OCI-LY1 (cell line): ENCODE data around the gene SLC9A1.

Experiments used
- H2AFZ ChIP-seq: fragments of 200-600 bp; sonication (generic), shearing (Covaris generic); 2 replicates; pipeline ENCODE4 v1.6.0; 2014; ENCODE audit warnings: antibody characterized with exemption, mild to moderate bottlenecking, low read length
- H3F3A ChIP-seq: fragments of 200-600 bp; sonication (generic), shearing (Covaris generic); 2 replicates; pipeline ENCODE4 v1.6.0; 2014; ENCODE audit warnings: mild to moderate bottlenecking, antibody characterized with exemption, low read length, moderate library complexity; ENCODE audit not compliant: insufficient read depth
- H3K27ac ChIP-seq: fragments of 200-600 bp; sonication (generic); 2 replicates; pipeline ENCODE4 v1.5.1; 2014; ENCODE audit warnings: low read length, mixed run types, mild to moderate bottlenecking, low read depth; ENCODE audit not compliant: poor library complexity, severe bottlenecking
- H3K27me3 ChIP-seq: fragments of 200-600 bp; sonication (generic); 2 replicates; pipeline ENCODE4 v1.6.0; 2014; ENCODE audit warnings: antibody characterized with exemption, mild to moderate bottlenecking, low read length, moderate library complexity; ENCODE audit not compliant: insufficient read depth
- H3K36me3 ChIP-seq: fragments of 200-600 bp; sonication (generic); 2 replicates; pipeline ENCODE4 v1.6.1; 2014; ENCODE audit warnings: mild to moderate bottlenecking, antibody characterized with exemption, low read length, moderate library complexity, mixed read lengths; ENCODE audit not compliant: insufficient read depth
- H3K4me1 ChIP-seq: fragments of 200-600 bp; sonication (generic); 2 replicates; pipeline ENCODE4 v1.5.1; 2014; ENCODE audit warnings: mild to moderate bottlenecking, low read length, moderate library complexity; ENCODE audit not compliant: insufficient read depth, severe bottlenecking
- H3K4me2 ChIP-seq: fragments of 200-600 bp; sonication (generic), shearing (Covaris generic); 2 replicates; pipeline ENCODE4 v1.6.1; 2014; ENCODE audit warnings: low read length
- H3K4me3 ChIP-seq: fragments of 200-600 bp; sonication (generic); 2 replicates; pipeline ENCODE4 v1.5.1; 2014; ENCODE audit warnings: low read length, low read depth, mild to moderate bottlenecking, mixed read lengths; ENCODE audit not compliant: poor library complexity, severe bottlenecking
- H3K79me2 ChIP-seq: fragments of 200-600 bp; shearing (Covaris generic); 2 replicates; pipeline ENCODE4 v1.6.1; 2016; ENCODE audit warnings: mixed run types, low read length, mixed read lengths; ENCODE audit not compliant: insufficient read depth
- H3K9ac ChIP-seq: fragments of 200-600 bp; sonication (generic), shearing (Covaris generic); 2 replicates; pipeline ENCODE4 v1.6.1; 2014; ENCODE audit warnings: mild to moderate bottlenecking, low read length, mixed read lengths
- H3K9me2 ChIP-seq: fragments of 200-600 bp; sonication (generic), shearing (Covaris generic); 2 replicates; pipeline ENCODE4 v1.6.1; 2014; ENCODE audit warnings: low read depth, mild to moderate bottlenecking, low read length, mixed read lengths
- H3K9me3 ChIP-seq: fragments of 200-600 bp; shearing (Covaris generic); 2 replicates; pipeline ENCODE4 v1.6.1; 2014; ENCODE audit warnings: low read length, mixed read lengths
- H4K20me1 ChIP-seq: fragments of 200-600 bp; sonication (generic), shearing (Covaris generic); 2 replicates; pipeline ENCODE4 v1.6.0; 2016; ENCODE audit warnings: mild to moderate bottlenecking, low read length; ENCODE audit not compliant: insufficient read depth
- CTCF ChIP-seq: fragments of 200-600 bp; sonication (generic), shearing (Covaris generic); IDR thresholded peaks from 2 replicates; pipeline ENCODE4 v1.5.1; 2017; ENCODE audit warnings: mild to moderate bottlenecking, antibody characterized with exemption, low read length, moderate library complexity, mixed read lengths
- EZH2 ChIP-seq: fragments of 200-600 bp; sonication (generic), shearing (Covaris generic); IDR thresholded peaks from 2 replicates; pipeline ENCODE4 v1.8.0; 2017; ENCODE audit warnings: borderline replicate concordance, mixed run types, mild to moderate bottlenecking, antibody characterized with exemption, low read length, moderate library complexity, mixed read lengths

The SLC9A1 gene

GRCh38 chr1:27141266-27142003, 13.5 kb downstream of the SLC9A1 start:
- no peaks in the 10 kb centered on the region for H3K9me3 ChIP-seq
- H3K27ac ChIP-seq, result no peak overlapping the region
- H3K4me3 ChIP-seq, result no peak overlapping the region
- peaks cover 68% of the 10 kb centered on the region for H3K4me1 ChIP-seq
- H3K9ac ChIP-seq, result no peak overlapping the region
- H4K20me1 ChIP-seq, result no peaks in the 10 kb centered on the region
- H3K79me2 ChIP-seq, result peaks cover 7% of the 10 kb centered on the region; the same call in 1 of the 2 replicates
- no peaks in the 10 kb centered on the region for H3F3A ChIP-seq
- no peak overlapping the region for H2AFZ ChIP-seq
- TF ChIP-seq EZH2 (no peak), CTCF (no peak)
- no peak overlapping the region; the same call in 1 of the 2 replicates for H3K4me2 ChIP-seq
- H3K27me3 ChIP-seq, result no peaks in the 10 kb centered on the region
- H3K36me3 ChIP-seq, result no peaks in the 10 kb centered on the region; the same call in 1 of the 2 replicates
- no peaks in the 10 kb centered on the region for H3K9me2 ChIP-seq

GRCh38 chr1:27139980-27140379, 14.9 kb downstream of the SLC9A1 start:
- Histone ChIP-seq H3F3A (no peaks in the 10 kb centered on the region), H3K4me3 (no peak overlapping the region), H3K36me3 (no peaks in the 10 kb centered on the region; the same call in 1 of the 2 replicates), H3K4me2 (no peak overlapping the region), H3K9me3 (no peaks in the 10 kb centered on the region), H4K20me1 (no peaks in the 10 kb centered on the region), H3K27me3 (no peaks in the 10 kb centered on the region), H3K79me2 (no peaks in the 10 kb centered on the region), H3K9ac (no peak overlapping the region), H3K9me2 (no peaks in the 10 kb centered on the region), H3K27ac (peak overlapping the region; percentile 55), H2AFZ (no peak overlapping the region), H3K4me1 (peaks cover 74% of the 10 kb centered on the region)
- TF ChIP-seq EZH2 (no peak), CTCF (no peak)

GRCh38 chr1:27138927-27139326, 16.0 kb downstream of the SLC9A1 start:
- no peak overlapping the region for H3K4me3 ChIP-seq
- H4K20me1 ChIP-seq, result no peaks in the 10 kb centered on the region
- no peaks in the 10 kb centered on the region for H3F3A ChIP-seq
- no peaks in the 10 kb centered on the region for H3K79me2 ChIP-seq
- H3K27ac ChIP-seq, result peak overlapping the region; percentile 90
- no peak overlapping the region for H3K4me2 ChIP-seq
- no peak for TF ChIP-seq CTCF
- no peak for TF ChIP-seq EZH2
- no peak overlapping the region for H3K9ac ChIP-seq
- H3K4me1 ChIP-seq, result peaks cover 68% of the 10 kb centered on the region
- no peaks in the 10 kb centered on the region for H3K36me3 ChIP-seq
- no peaks in the 10 kb centered on the region for H3K9me2 ChIP-seq
- H3K9me3 ChIP-seq, result no peaks in the 10 kb centered on the region
- H3K27me3 ChIP-seq, result no peaks in the 10 kb centered on the region
- H2AFZ ChIP-seq, result no peak overlapping the region
